Ishikawa (cell line): ENCODE results near the gene FCF1.
A peak's percentile ranks its signal among the peaks of the same experiment; 100 is the strongest.

ENCODE experiments used
- CREB1 ChIP-seq: IDR thresholded peaks from 2 replicates; pipeline ENCODE4 v1.6.1; 2012; ENCODE audit warnings: low read depth
- FOXM1 ChIP-seq: IDR thresholded peaks from 2 replicates; pipeline ENCODE4 v1.6.1; 2012; ENCODE audit warnings: low read depth, borderline replicate concordance
- NFIC ChIP-seq: IDR thresholded peaks from 2 replicates; pipeline ENCODE4 v1.6.1; 2012
- RAD21 ChIP-seq: IDR thresholded peaks from 2 replicates; pipeline ENCODE4 v1.6.1; 2012; ENCODE audit warnings: low read depth
- REST ChIP-seq: IDR thresholded peaks from 2 replicates; pipeline ENCODE4 v1.6.1; 2012; ENCODE audit warnings: low read depth, mild to moderate bottlenecking
- TCF12 ChIP-seq: IDR thresholded peaks from 2 replicates; pipeline ENCODE4 v1.6.1; 2012; ENCODE audit warnings: low read depth

- TF ChIP-seq NFIC (0 out of 2 replicates have a peak, but pooled peaks have one; percentile 18), CREB1 (peak; percentile 98), TCF12 (peak; percentile 61; the same call in 1 of the 2 replicates), FOXM1 (no peak), RAD21 (no peak), REST (no peak)
Observed at GRCh38 chr14:74712499-74713394, at the start of gene FCF1, which contains the start of gene AREL1.
